Measurements from ENCODE around the gene HOXC4. TPM values are rescaled to one million over a fixed set of nuclear protein-coding genes. Genes with fewer than 3 reads are reported as not detected.

HOXC4 gene
- total RNA-seq (2021; fragmentation: NEBNext Ultra II Directional; extraction: Animal tissue kit (Norgen Biotek cat#: 25700)), result under 1 TPM in 4 of 6 experiments, not detected in 2; 0.35 to 0.73 (median 0.38) TPM
- long read RNA-seq, result 0 reads

- no peaks in the 10 kb centered on the region for H3K9me3 Mint-ChIP-seq
- H3K27me3 Mint-ChIP-seq (ENCODE audit: insufficient read depth), result peaks cover 65% of the 10 kb centered on the region
- H3K36me3 Mint-ChIP-seq (ENCODE audit: low read depth), result no peaks in the 10 kb centered on the region
- H3K4me3 Mint-ChIP-seq, result no peak within 1 kb of the TSS
- no peaks in the 10 kb centered on the region for H3K4me1 Mint-ChIP-seq (ENCODE audit: low read depth)
- DNase-seq, result no peak
- TF ChIP-seq CTCF (IDR thresholded peaks at IDR 0.05), result no peak
- no peak within 1 kb of the TSS for H3K27ac Mint-ChIP-seq
Measured at GRCh38 chr12:54053751-54054741, at the start of gene HOXC4. Gene HOXC4, plus strand, starts transcription at chr12:54053835. Its CDS starts 88 bp downstream, at chr12:54053923.

GRCh38 chr12:54004063-54004840, 49.4 kb upstream of the HOXC4 start:
- no peaks in the 10 kb centered on the region for H3K36me3 Mint-ChIP-seq (ENCODE audit: low read depth)
- H3K4me1 Mint-ChIP-seq (ENCODE audit: low read depth), result peaks cover 6% of the 10 kb centered on the region
- H3K27ac Mint-ChIP-seq, result no peak overlapping the region
- peaks cover 68% of the 10 kb centered on the region for H3K27me3 Mint-ChIP-seq (ENCODE audit: insufficient read depth)
- TF ChIP-seq CTCF (IDR thresholded peaks at IDR 0.05), result peak; percentile 43; the same call in 1 of the 2 replicates
- DNase-seq, result no peak
- H3K4me3 Mint-ChIP-seq, result no peak overlapping the region
- no peaks in the 10 kb centered on the region for H3K9me3 Mint-ChIP-seq

GRCh38 chr12:54004841-54005530, 48.6 kb upstream of the HOXC4 start:
- H3K36me3 Mint-ChIP-seq (ENCODE audit: low read depth), result no peaks in the 10 kb centered on the region
- DNase-seq, result no peak
- H3K4me1 Mint-ChIP-seq (ENCODE audit: low read depth), result peaks cover 6% of the 10 kb centered on the region
- no peaks in the 10 kb centered on the region for H3K9me3 Mint-ChIP-seq
- H3K27me3 Mint-ChIP-seq (ENCODE audit: insufficient read depth), result peaks cover 71% of the 10 kb centered on the region
- no peak overlapping the region for H3K4me3 Mint-ChIP-seq
- TF ChIP-seq CTCF (IDR thresholded peaks at IDR 0.05), result no peak
- no peak overlapping the region for H3K27ac Mint-ChIP-seq

- peaks cover 6% of the 10 kb centered on the region for H3K4me1 Mint-ChIP-seq (ENCODE audit: low read depth)
- H3K36me3 Mint-ChIP-seq (ENCODE audit: low read depth), result no peaks in the 10 kb centered on the region
- peaks cover 71% of the 10 kb centered on the region for H3K27me3 Mint-ChIP-seq (ENCODE audit: insufficient read depth)
- TF ChIP-seq CTCF (IDR thresholded peaks at IDR 0.05), result no peak
- H3K27ac Mint-ChIP-seq, result no peak overlapping the region
- H3K9me3 Mint-ChIP-seq, result no peaks in the 10 kb centered on the region
- H3K4me3 Mint-ChIP-seq, result no peak overlapping the region
- DNase-seq, result no peak
Measured at GRCh38 chr12:54005531-54005852, 48.1 kb upstream of the HOXC4 start.

GRCh38 chr12:54005853-54006558, 47.6 kb upstream of the HOXC4 start:
- H3K9me3 Mint-ChIP-seq, result no peaks in the 10 kb centered on the region
- H3K36me3 Mint-ChIP-seq (ENCODE audit: low read depth), result no peaks in the 10 kb centered on the region
- peak overlapping the region; percentile 53; the same call in 1 of the 2 replicates for H3K4me3 Mint-ChIP-seq
- TF ChIP-seq CTCF (IDR thresholded peaks at IDR 0.05), result peak; percentile 98
- H3K27ac Mint-ChIP-seq, result no peak overlapping the region
- H3K27me3 Mint-ChIP-seq (ENCODE audit: insufficient read depth), result peaks cover 73% of the 10 kb centered on the region
- peak; percentile 49 for DNase-seq
- H3K4me1 Mint-ChIP-seq (ENCODE audit: low read depth), result peaks cover 8% of the 10 kb centered on the region

Data from HFFc6 (cell line).